H1 (cell line): ENCODE measurements around the gene ARHGAP26. TPM values are rescaled to one million over a fixed set of nuclear protein-coding genes. Genes with fewer than 3 reads are reported as not detected.

Source experiments
- BCL11A ChIP-seq, 2 experiments: IDR thresholded peaks; one replicate each; pipeline ENCODE4 v1.6.1; 2011; ENCODE audit warnings: low read depth in 2 of 2, low read length in 2 of 2, mild to moderate bottlenecking in 2 of 2
- EZH2 ChIP-seq: fragments of 200-600 bp; sonication (generic); IDR thresholded peaks from 2 replicates; pipeline ENCODE4 v1.7.1; 2012; ENCODE audit warnings: low read depth, mild to moderate bottlenecking, moderate library complexity, low read length, inconsistent platforms; ENCODE audit not compliant: severe bottlenecking
- HDAC6 ChIP-seq: IDR thresholded peaks from one replicate; pipeline ENCODE4 v1.7.1; 2012; ENCODE audit warnings: low read depth, mild to moderate bottlenecking, inconsistent platforms, low read length, moderate library complexity
- JUND ChIP-seq: IDR thresholded peaks from 2 replicates; pipeline ENCODE4 v1.6.1; 2011; ENCODE audit warnings: mild to moderate bottlenecking, improper control_type of control experiment, low read length
- NRF1 ChIP-seq: IDR thresholded peaks from 2 replicates; pipeline ENCODE4 v1.6.1; 2011; ENCODE audit warnings: mild to moderate bottlenecking, low read depth, low read length, improper control_type of control experiment
- SIX5 ChIP-seq: IDR thresholded peaks from 2 replicates; pipeline ENCODE4 v1.6.1; 2011; ENCODE audit warnings: mild to moderate bottlenecking, low read depth, low read length
- polyA plus RNA-seq, 7 experiments: library from polyadenylated mRNA; depleted of rRNA in 3 of 7; stranded (reverse) in 5 of 7; unstranded in 2 of 7; fragments of >200 nt in 5 of 7; fragments of 200-250 nt in 2 of 7; gene quantifications; 1 replicate in 5 of 7; 2 replicates in 1 of 7; 4 replicates in 1 of 7; pipeline versions ENCODE4 v1.2.1 to v1.2.3, GENCODE V29; 2011 to 2013; ENCODE audit warnings: missing spikeins in 2 of 7, mixed read lengths in 2 of 7
- total RNA-seq: library from RNA; stranded (reverse); fragmentation: NEBNext Ultra II Directional; extraction: Animal tissue kit (Norgen Biotek cat#: 25700); gene quantifications from 2 replicates; pipeline ENCODE4 v1.2.1, GENCODE V29; 2021

ARHGAP26 gene
- total and polyA plus RNA-seq, 2 of the 8 experiments (the other 6 are each of a cell fraction or from before 2014, with no cell fraction given) = 7.1 to 24.8 TPM

DNA sequence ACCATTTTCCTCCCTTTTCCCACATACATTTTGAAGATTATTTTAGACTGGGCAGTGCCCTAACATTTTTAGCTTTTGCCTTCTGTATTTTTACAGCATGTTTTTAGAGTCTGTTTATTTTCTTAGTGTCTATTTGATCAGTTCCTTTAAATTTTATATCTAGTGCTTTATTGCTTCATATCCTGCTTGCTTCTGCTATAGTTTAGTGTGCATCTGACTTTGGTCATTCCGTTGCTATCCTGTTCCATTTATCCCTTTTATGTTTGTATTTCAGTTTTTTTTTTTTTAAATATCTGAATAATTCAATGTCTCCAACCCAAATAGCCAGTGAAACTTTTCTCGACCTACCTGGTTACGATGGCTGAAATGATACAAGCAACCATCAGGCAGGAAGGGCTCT is 203.8 kb downstream of the ARHGAP26 start (continued):
- TF ChIP-seq EZH2 (no peak), SIX5 (no peak), JUND (no peak), HDAC6 (no peak), NRF1 (no peak), BCL11A (IDR thresholded peaks at IDR 0.05; ENCODE audit: low read depth in 2 of 2, low read length in 2 of 2) (no peak)
